Measurements from ENCODE around the gene OPA1.

The OPA1 gene

DNA sequence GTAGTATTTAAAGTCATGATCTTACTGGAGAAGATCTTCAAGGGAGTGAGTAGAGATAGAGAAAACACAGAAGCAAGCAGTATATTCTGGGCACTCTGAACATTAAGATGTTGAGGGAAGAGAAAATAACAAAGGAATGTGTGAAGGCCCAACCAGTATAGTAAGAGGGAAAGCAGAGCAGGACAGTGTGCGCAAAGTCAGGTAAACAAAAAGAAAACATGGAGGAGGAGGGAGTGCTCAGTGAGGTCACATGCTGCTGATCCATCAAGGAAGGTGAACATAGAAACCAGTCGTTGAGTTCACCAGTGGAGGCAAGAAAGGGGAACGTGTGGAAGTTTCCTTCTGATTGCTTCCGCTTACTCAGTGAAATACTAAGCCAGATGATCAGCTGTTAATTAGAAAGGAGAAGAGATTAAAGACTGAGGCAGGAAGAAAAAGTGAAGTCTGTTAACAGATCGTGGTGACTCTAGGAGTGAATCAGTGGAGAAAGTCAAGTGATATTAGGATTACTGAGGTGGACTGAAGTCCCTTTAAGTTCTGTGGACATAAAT, 47.2 kb downstream of the OPA1 start:
- TF ChIP-seq EGR1 (IDR thresholded peaks at IDR 0.05) (no peak), CREB1 (IDR thresholded peaks at IDR 0.05; ENCODE audit: low read depth) (no peak), TCF12 (IDR thresholded peaks at IDR 0.05; ENCODE audit: low read depth) (no peak), TAF1 (IDR thresholded peaks at IDR 0.05; ENCODE audit: low read depth) (no peak), FOXM1 (IDR thresholded peaks at IDR 0.05; ENCODE audit: borderline replicate concordance, low read depth) (no peak), EP300 (IDR thresholded peaks at IDR 0.05; ENCODE audit: borderline replicate concordance) (no peak), ZBTB7A (IDR thresholded peaks at IDR 0.05; ENCODE audit: low read depth) (no peak), CEBPB (IDR thresholded peaks at IDR 0.05) (no peak), TEAD4 (IDR thresholded peaks at IDR 0.05) (no peak), YY1 (IDR thresholded peaks at IDR 0.05; ENCODE audit: low read depth) (no peak)
- TF ChIP-seq, protein P1, sequence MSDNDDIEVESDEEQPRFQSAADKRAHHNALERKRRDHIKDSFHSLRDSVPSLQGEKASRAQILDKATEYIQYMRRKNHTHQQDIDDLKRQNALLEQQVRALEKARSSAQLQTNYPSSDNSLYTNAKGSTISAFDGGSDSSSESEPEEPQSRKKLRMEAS (IDR thresholded peaks at IDR 0.05): no peak

DNA sequence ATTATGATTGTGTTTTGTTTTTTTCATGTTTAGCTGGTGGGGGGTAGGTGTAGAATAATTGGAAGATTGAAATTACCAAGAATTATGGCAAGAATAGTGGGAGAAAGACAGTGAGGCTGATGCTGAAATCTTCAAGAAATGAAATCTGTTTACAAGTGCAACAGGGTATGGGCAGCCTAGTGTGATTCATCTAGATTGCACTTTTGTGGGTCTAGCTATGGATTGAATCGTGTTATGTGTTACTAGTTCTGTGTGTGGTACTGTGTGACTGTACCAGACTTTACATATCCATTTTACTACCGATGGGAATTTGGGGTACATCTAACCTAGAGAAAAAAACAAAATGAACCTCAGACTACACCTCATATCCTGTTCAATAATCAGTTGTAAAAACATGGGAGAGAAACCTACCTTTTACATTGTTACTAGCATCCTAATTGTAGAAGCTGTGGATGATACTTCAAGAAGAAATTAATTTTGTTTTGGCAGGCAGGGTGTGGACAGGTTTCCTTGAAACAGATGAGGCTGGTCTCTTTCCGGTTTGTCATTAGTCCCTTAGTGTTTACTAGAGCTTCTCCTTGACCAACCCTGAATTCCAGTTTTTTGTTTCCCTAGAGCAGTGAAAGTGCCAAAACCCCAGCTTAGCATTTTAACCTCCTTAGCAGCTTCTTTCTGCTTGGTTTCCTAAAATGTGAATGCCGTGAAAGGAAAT, 47.9 kb downstream of the OPA1 start:
- TF ChIP-seq EP300 (IDR thresholded peaks at IDR 0.05; ENCODE audit: borderline replicate concordance): no peak
- TF ChIP-seq, protein P2, sequence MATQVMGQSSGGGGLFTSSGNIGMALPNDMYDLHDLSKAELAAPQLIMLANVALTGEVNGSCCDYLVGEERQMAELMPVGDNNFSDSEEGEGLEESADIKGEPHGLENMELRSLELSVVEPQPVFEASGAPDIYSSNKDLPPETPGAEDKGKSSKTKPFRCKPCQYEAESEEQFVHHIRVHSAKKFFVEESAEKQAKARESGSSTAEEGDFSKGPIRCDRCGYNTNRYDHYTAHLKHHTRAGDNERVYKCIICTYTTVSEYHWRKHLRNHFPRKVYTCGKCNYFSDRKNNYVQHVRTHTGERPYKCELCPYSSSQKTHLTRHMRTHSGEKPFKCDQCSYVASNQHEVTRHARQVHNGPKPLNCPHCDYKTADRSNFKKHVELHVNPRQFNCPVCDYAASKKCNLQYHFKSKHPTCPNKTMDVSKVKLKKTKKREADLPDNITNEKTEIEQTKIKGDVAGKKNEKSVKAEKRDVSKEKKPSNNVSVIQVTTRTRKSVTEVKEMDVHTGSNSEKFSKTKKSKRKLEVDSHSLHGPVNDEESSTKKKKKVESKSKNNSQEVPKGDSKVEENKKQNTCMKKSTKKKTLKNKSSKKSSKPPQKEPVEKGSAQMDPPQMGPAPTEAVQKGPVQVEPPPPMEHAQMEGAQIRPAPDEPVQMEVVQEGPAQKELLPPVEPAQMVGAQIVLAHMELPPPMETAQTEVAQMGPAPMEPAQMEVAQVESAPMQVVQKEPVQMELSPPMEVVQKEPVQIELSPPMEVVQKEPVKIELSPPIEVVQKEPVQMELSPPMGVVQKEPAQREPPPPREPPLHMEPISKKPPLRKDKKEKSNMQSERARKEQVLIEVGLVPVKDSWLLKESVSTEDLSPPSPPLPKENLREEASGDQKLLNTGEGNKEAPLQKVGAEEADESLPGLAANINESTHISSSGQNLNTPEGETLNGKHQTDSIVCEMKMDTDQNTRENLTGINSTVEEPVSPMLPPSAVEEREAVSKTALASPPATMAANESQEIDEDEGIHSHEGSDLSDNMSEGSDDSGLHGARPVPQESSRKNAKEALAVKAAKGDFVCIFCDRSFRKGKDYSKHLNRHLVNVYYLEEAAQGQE (IDR thresholded peaks at IDR 0.05; ENCODE audit: low read depth): no peak

DNA sequence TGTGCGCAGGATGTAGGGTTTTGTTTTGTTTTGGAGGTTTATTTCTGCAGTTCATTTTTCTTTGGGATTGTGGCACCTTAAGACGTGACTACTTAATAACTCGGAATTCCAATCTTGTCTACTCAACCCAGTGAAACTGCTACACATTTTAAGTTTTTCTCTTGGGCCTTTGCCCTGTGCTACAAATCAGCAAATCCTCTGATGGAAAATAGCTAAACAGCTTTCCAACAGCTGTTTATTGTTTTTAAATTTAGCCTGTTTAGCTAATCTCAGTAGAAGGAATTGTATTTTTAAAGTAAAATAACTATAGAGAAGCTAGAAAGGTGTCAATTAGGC, 48.4 kb downstream of the OPA1 start:
- TF ChIP-seq NFIC (IDR thresholded peaks at IDR 0.05): no peak
- no peak for TF ChIP-seq TAF1 (IDR thresholded peaks at IDR 0.05; ENCODE audit: low read depth)
- TF ChIP-seq YY1 (IDR thresholded peaks at IDR 0.05; ENCODE audit: low read depth): no peak
- TF ChIP-seq CEBPB (IDR thresholded peaks at IDR 0.05): no peak
- TF ChIP-seq CREB1 (IDR thresholded peaks at IDR 0.05; ENCODE audit: low read depth): no peak
- no peak for TF ChIP-seq ZBTB7A (IDR thresholded peaks at IDR 0.05; ENCODE audit: low read depth)
- TF ChIP-seq TEAD4 (IDR thresholded peaks at IDR 0.05): no peak
- no peak for TF ChIP-seq FOXM1 (IDR thresholded peaks at IDR 0.05; ENCODE audit: borderline replicate concordance, low read depth)
- TF ChIP-seq, protein P1 (IDR thresholded peaks at IDR 0.05): no peak
- no peak for TF ChIP-seq EGR1 (IDR thresholded peaks at IDR 0.05)
- no peak for TF ChIP-seq RAD21 (IDR thresholded peaks at IDR 0.05; ENCODE audit: low read depth)
- no peak for TF ChIP-seq TCF12 (IDR thresholded peaks at IDR 0.05; ENCODE audit: low read depth)
- no peak for TF ChIP-seq EP300 (IDR thresholded peaks at IDR 0.05; ENCODE audit: borderline replicate concordance)
- TF ChIP-seq, protein P3, sequence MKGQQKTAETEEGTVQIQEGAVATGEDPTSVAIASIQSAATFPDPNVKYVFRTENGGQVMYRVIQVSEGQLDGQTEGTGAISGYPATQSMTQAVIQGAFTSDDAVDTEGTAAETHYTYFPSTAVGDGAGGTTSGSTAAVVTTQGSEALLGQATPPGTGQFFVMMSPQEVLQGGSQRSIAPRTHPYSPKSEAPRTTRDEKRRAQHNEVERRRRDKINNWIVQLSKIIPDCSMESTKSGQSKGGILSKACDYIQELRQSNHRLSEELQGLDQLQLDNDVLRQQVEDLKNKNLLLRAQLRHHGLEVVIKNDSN (IDR thresholded peaks at IDR 0.05): no peak
- TF ChIP-seq, protein P2 (IDR thresholded peaks at IDR 0.05; ENCODE audit: low read depth): no peak

DNA sequence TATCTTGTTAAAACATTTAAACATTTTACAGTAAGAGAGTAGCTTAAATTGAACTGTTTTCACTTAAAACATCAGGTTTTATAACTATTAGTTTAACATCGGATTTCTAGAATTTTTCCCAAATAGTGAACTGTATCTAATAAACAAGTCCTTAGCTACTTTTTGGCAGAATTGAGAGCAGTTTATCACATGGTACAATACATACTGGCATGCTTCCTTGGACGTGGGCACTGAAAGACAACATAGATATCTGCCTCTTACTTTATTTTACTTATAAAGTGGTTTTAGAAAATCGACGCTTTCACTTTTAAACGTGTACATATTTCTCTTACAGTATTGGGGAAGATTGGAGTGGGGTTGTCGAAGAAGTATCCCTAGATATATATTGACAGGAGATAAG, 52.8 kb downstream of the OPA1 start:
- TF ChIP-seq RAD21 (IDR thresholded peaks at IDR 0.05; ENCODE audit: low read depth) (no peak), CEBPB (IDR thresholded peaks at IDR 0.05) (no peak)

DNA sequence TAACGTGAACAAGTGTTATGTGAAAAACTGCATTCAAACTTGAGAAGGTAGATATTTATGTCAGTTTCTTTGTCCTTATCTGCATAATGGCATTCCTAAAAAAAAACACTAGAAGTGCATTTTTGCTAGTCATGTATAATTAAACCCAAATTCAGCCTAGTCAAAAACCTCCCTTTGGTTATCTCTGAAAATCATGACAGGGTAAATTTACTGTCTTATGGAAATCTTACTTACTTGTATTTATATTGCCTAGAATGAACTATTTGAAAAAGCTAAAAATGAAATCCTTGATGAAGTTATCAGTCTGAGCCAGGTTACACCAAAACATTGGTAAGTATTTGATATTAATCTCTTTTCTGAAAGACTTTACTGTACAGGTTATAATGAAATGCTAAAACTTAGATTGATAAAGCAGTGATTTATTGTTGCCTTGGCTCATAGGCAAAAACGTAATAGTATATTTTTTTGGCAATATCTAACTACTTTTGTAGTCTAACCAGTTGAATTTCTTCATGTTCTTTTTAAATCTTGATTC, 55.6 kb downstream of the OPA1 start:
- TF ChIP-seq, protein P3 (IDR thresholded peaks at IDR 0.05): no peak
- TF ChIP-seq, protein P1 (IDR thresholded peaks at IDR 0.05): no peak
- no peak for TF ChIP-seq TAF1 (IDR thresholded peaks at IDR 0.05; ENCODE audit: low read depth)
- TF ChIP-seq EGR1 (IDR thresholded peaks at IDR 0.05): no peak
- no peak for TF ChIP-seq FOXM1 (IDR thresholded peaks at IDR 0.05; ENCODE audit: borderline replicate concordance, low read depth)
- no peak for TF ChIP-seq TCF12 (IDR thresholded peaks at IDR 0.05; ENCODE audit: low read depth)
- no peak for TF ChIP-seq RAD21 (IDR thresholded peaks at IDR 0.05; ENCODE audit: low read depth)
- TF ChIP-seq ZBTB7A (IDR thresholded peaks at IDR 0.05; ENCODE audit: low read depth): no peak
- TF ChIP-seq, protein P2 (IDR thresholded peaks at IDR 0.05; ENCODE audit: low read depth): no peak
- TF ChIP-seq EP300 (IDR thresholded peaks at IDR 0.05; ENCODE audit: borderline replicate concordance): no peak
- no peak for TF ChIP-seq CREB1 (IDR thresholded peaks at IDR 0.05; ENCODE audit: low read depth)
- TF ChIP-seq CEBPB (IDR thresholded peaks at IDR 0.05): no peak
- no peak for TF ChIP-seq NFIC (IDR thresholded peaks at IDR 0.05)
- no peak for TF ChIP-seq YY1 (IDR thresholded peaks at IDR 0.05; ENCODE audit: low read depth)
